Stimulated activated naive CD8-positive, alpha-beta T cell treated with anti-CD3 and anti-CD28 coated beads, Interleukin-15, Interleukin-2, amounts not matched to agents 100 U/mL and 50 U/mL, for 24 hours (primary cell): ENCODE measurements around the gene CTNNA2.
"Not testable (repeated sequence)": the region's sequence is repeated elsewhere in the genome, so short reads cannot be mapped to it uniquely, and the experiment has no call there.

Experiments used
- ATAC-seq: fragments of 150-1000 bp; cut with Tn5 transposase; one replicate; pipeline ENCODE4 v1.10.0; 2021
- DNase-seq: peaks from one replicate; pipeline ENCODE4 v3.0.0; 2021

The CTNNA2 gene

DNA sequence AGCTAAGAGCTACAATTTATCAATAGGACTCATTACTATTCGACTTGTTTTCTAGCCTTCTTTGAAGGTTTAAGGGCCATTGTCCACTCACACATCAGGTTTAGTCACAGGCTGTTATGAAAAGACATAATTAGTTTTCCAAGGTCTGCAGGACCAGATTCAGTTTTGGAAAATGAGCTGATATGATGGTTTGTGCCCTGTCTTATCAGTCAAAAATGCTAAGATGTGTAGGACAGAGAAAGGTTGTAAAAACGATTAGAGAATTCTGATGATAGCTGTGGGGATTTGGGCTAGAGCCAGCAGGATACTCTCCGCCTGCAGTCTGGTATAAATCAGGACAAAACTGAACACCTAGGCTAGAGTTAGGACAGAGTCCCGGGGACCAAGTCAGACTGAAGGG lies 578.4 kb downstream of the CTNNA2 start:
- ATAC-seq = no peak
- no peak for DNase-seq

DNA sequence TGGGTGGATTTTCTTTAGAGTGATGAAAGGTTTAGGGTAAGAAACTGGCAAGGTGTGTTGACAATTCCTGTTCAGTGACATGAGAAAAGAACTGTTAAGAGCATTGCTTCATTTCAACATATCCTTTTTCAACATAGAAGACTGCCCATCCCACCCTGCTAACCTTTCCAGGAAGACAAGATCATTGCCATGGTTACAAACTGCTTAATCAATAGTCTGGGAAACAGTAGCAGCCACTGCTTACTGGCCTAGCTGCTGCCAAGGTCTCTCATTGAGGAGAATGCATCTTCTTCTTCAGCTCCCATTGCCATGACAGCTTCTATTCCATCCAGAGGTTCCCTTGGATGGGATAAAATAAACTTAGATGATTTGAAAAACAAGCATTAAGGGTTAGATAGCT lies 579.6 kb downstream of the CTNNA2 start:
- DNase-seq (no peak), ATAC-seq (no peak)

DNA sequence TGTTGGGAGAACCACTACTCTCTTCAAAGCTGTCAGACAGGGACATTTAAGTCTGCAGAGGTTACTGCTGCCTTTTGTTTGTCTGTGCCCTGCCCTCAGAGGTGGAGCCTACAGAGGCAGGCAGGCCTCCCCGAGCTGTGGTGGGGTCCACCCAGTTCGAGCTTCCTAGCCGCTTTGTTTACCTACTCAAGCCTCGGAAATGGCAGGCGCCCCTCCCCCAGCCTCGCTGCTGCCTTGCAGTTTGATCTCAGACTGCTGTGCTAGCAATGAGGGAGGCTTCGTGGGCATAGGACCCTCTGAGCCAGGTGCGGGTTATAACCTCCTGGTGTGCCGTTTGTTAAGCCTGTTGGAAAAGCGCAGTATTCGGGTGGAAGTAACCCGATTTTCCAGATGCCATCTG lies 585.7 kb downstream of the CTNNA2 start:
- not testable (repeated sequence) for DNase-seq

DNA sequence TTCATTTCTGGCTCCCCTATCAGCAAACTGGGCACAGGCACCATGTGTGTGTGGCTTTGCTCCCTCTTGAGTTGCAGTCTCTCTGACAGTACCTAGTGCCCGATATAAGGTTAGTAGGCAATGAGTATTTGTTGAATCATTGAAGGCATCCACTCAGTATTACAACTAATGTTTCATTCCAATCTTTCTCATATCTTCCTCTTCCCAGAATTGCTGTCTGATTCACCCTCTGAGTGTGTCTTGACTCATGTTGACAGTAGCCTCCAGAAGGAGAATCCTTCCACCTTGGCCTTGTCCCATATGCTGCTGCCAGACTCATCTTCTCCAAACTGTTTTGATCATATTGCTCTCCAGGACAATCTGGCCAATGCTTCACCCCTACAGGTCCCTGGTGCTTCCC lies 589.2 kb downstream of the CTNNA2 start:
- no peak for DNase-seq
- no peak for ATAC-seq

More for the DNA sequence above, 585.7 kb downstream of the CTNNA2 start:
- not testable (repeated sequence) for ATAC-seq

- DNase-seq (no peak), ATAC-seq (no peak)
Measured at GRCh38 chr2:80105015-80105640, 592.3 kb downstream of the CTNNA2 start.

GRCh38 chr2:80111185-80111584 lies 598.3 kb downstream of the CTNNA2 start:
- ATAC-seq (no peak), DNase-seq (no peak)

DNA sequence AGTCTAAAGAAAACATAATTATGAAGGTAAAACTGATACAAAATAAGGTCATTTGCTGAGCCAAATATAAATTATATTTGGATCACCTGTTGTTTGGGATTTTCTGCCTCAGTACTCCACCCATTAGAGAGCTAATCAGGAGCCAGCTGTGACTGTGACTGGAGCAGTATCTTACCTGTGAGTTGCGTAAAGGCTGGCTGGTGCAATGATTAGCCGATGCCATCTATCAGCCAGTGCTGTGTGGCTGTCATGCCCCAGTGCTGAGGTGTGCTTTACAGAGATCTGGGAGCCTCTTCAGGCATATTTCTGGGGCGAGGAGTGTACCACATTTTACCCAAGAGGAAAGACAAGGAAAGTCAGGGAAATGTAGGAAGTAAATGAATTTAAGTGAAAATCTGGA lies 599.9 kb downstream of the CTNNA2 start:
- DNase-seq = no peak
- ATAC-seq = no peak

GRCh38 chr2:80113399-80113798 lies 600.5 kb downstream of the CTNNA2 start:
- ATAC-seq (no peak), DNase-seq (no peak)

DNA sequence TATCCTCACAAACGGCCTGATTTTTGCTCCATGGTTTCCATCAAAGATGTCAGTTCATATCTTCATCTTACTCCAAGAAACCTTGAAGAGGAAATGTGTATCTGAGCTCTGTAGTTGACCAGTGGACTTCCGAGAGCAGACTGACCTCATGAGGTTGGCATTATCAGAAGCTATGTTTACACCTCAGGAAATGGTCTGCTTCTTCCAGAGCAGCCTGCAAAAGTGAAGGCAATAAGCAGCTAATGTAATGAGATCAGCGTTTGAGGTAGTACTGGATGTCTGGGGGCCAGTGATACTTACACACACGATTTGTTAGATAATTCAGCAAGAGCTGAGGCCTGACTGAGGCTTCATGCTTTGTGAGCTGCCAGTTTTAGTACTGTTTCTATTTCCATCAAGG lies 602.0 kb downstream of the CTNNA2 start:
- ATAC-seq (no peak), DNase-seq (no peak)

GRCh38 chr2:80117401-80117800 lies 604.5 kb downstream of the CTNNA2 start:
- ATAC-seq (no peak), DNase-seq (no peak)

GRCh38 chr2:80120866-80121265 lies 608.0 kb downstream of the CTNNA2 start:
- ATAC-seq = no peak
- no peak for DNase-seq

DNA sequence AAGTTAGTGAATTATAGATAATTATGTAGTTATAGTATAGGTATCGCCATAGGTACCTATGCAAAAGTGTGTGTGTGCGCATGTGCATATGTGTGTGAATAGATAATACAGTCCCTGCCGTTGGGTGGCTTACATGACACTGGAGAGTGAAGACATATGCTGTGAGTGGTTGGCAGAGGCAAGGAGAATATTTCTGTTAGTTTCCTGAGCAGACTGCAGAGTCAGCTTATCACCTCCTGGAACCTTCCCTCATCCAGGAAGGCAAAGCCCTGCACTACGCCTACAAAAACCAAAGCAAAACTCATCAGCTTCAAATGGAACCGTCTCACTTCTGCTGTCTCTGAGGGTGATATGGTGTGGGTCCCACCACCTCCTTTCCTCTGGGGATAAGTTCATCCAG lies 609.8 kb downstream of the CTNNA2 start:
- ATAC-seq = no peak

DNA sequence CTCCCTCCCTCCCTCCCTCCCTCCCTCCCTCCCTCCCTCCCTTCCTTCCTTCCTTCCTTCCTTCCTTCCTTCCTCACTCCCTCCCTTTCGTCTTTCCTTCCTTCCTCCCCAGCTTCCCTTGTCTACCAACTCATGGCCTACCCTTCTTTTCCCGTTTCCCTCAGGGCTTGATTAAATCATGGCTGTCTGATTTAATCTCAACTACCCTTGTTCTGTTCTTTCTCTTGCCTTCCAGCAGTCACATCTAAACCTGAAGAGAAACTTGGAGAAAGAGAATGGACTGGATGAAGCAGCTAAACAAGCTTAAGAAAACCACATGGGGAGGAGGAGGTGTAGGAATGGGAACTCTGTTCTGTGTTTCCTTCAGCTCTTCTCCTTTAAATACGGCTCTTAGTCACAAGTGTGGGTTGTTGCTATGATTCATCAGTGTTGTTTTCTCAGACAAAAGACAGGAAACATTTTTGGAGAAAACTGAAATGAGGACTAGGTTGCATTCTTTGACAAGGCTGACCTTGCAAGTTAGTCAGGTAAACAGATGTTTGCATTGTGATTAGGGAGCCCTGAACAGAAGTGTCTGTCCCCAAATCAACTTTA lies 613.8 kb downstream of the CTNNA2 start:
- no peak for ATAC-seq
- no peak for DNase-seq

More for the DNA sequence above, 609.8 kb downstream of the CTNNA2 start:
- no peak for DNase-seq

DNA sequence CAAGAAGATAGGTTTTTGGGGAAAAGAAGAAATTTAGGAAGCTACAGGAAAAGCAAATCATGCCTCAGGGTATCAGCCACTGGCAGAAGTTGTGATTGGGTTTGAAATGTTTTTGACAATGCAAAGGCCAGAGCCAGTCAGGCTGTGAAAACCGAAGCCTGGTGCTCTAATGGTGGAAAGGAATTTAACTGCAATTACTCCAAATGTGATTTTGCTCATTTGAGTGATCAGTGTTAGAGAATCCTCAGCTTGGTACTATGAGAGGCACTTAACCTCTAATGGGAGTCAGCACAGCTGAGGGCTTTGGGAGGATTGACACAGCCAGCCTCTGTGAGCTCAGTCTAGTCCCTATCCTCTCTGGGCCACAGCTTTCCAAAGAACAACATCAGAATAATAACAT lies 615.2 kb downstream of the CTNNA2 start:
- ATAC-seq (no peak), DNase-seq (no peak)

DNA sequence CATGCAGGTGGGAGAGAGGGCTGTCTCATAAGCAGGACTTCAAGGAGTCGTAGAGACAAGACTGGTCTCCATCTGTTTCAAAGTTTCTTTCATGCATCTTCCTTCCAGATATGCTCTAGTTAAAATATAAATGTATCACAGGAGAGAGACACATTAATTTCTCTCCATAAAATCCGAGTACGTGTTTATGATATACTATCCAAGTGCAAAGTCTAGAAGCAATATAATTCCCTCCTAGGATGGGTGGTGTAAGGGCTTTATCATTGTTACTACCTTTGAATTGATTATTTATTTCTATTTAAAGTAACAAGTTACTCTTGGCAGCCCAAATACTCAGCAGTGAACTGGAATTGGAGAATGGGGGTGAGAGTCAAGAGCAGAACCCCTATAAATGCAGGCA lies 619.4 kb downstream of the CTNNA2 start:
- no peak for ATAC-seq
- no peak for DNase-seq

- no peak for ATAC-seq
Measured at GRCh38 chr2:80135001-80135400, 622.1 kb downstream of the CTNNA2 start.

DNA sequence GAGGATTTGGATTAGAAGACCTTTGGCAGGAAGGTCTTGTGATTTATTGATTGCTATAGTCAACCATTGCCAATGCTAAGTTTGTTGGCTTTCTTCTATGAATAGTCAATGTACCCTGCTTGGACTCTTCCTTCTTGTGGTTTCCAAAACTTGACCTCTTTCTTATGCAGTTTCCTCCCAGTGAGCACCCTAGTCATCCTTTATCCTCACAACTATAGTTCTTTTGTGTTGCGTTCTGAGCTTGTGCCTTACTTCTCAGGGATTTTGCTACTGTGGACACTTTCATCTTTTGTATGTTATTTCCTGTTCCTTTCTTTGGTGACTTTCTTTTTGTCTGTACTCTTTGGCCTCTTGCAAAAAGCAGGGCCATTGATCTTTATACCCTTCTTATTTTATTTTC lies 623.5 kb downstream of the CTNNA2 start:
- DNase-seq (no peak), ATAC-seq (no peak)

More at GRCh38 chr2:80135001-80135400, 622.1 kb downstream of the CTNNA2 start:
- DNase-seq = no peak

DNA sequence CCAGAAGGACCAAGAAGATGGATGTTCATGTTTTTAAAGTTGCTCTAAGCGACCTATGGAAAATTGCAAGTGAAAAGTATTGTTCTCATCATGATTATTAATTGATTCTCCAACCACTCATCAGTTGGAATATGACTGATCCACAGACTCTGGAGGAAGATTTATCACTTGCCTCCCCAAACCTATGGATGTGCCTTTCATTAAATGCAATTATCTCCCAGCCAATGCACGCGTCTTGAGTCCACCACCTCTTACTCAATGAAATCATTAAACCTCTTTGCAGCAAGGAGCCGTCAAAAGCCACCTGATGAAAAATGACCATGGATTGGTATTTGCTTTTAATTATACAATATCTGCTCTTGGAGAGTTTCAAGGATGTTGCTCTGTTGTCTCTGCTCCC lies 626.1 kb downstream of the CTNNA2 start:
- no peak for ATAC-seq
- no peak for DNase-seq

DNA sequence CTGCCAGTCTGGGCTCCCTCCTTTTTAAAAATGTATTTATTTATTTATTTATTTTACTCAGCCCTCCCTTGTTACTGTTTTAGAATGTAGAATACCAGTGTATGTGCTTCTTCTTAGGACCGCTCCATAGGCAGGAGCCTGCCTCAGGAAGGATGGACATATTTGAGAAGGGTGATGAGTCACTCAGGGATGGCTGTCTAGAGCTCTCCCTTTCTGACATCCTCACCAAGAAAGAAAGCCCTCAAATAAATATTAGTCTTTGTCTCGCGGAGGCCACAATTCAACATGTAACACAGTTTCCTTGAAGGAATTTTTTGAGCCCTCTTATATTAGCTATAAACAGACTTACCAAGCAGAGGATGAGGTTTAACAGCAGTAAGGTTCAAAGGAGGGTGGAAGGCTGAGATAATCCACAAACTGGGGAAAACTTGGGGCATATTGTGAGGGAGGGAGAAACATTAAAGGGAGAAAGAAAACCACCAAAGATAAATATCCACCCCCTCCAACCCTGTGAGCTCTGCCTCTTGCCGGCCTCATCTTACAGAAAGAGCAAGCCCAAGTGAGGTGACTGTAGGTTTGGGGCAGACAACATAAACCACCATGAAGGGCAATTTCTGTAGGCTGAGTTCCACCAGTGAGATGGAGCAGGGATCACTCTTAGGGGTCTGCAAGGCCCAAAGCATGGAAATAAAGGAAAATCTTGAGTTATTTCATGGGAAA lies 628.3 kb downstream of the CTNNA2 start:
- no peak for ATAC-seq
- DNase-seq = no peak

DNA sequence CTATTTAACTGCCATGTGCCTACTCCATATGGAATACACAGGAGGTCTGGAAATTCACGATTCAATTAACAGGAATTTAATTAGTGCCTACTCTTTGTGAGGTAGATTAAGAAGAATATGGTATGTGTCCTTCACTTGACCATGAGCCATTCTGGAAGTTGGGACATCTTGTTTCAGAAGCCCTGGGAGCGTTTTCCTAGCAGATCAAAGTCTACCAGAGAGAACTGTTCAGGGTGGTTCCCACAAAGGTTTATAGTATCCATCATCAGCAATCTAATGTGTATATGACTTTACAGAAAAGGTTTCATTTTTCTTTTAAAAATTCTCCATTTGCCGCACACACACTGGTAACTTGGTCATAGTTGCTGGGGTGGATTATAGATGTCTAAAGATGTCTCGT lies 632.6 kb downstream of the CTNNA2 start:
- ATAC-seq = no peak

GRCh38 chr2:80146757-80147156 lies 633.9 kb downstream of the CTNNA2 start:
- DNase-seq, ATAC-seq: not testable (repeated sequence)

More for the DNA sequence above, 632.6 kb downstream of the CTNNA2 start:
- no peak for DNase-seq

DNA sequence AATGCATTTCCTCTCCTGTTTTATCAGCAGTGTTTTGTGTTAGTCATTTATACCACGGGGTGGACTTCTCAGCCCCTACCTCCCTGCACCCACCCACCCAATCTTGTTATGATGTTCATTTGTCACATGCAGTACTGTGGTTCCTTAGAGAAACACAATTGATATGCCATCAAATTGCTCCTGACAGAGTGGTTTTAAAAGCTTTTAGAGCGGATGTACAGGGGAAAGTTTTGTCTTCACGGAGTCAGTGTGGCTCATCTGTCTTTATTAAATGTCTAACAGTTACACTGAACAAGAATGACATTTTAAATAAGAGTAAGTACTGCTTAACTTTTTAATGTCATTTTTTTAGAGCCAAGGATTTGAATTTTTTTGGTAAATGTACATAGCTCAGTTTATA lies 634.8 kb downstream of the CTNNA2 start:
- DNase-seq = no peak
- ATAC-seq = no peak

- no peak for ATAC-seq
Measured at GRCh38 chr2:80148906-80149305, 636.1 kb downstream of the CTNNA2 start.

DNA sequence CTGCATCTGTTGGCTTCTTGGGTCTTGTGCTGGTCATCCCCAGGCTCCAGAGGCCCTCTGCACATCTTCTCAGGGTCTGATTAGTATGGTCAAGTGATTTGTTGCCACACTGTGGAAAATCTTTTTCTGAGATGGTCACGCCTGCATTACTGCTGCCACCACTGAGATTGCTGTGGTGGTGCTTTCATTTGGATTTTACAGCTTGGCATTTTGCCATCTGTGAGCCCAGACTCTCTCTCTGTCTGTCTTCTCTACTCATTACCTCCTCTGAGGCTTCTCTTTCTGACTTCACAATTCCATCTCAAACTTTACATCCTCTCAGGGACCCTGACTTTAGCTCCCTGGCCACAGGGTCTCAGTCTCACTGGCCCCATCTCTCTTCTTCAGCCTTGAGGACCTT lies 637.1 kb downstream of the CTNNA2 start:
- no peak for DNase-seq
- ATAC-seq = no peak

More at GRCh38 chr2:80148906-80149305, 636.1 kb downstream of the CTNNA2 start:
- DNase-seq = no peak
